ENCODE results near the gene SLC8A1. TPM values are rescaled to one million over a fixed set of nuclear protein-coding genes. Genes with fewer than 3 reads are reported as not detected.

Gene SLC8A1
- polyA plus RNA-seq, 3 donors: 0.62 to 1.9 (median 0.79) TPM

GRCh38 chr2:40169856-40170255 lies 282.0 kb downstream of the SLC8A1 start:
- no peak overlapping the region for H3K27ac ChIP-seq (ENCODE audit: low read depth, low read length)
- WGBS, 3 donors: 82 to 95% (median 87%) methylated on average over 3 of the region's 3 CpGs

- 94 to 100% (median 98%) methylated on average over 2 of the region's 2 CpGs for WGBS, 3 donors
- no peak overlapping the region for H3K27ac ChIP-seq (ENCODE audit: low read depth, low read length)
These were observed 282.5 kb downstream of the SLC8A1 start for GRCh38 chr2:40169430-40169829.

GRCh38 chr2:40168546-40168945 lies 283.3 kb downstream of the SLC8A1 start:
- 0 to 34% (median 26%) methylated on average over 1 of the region's 1 CpG for WGBS, 3 donors
- no peak overlapping the region for H3K27ac ChIP-seq (ENCODE audit: low read depth, low read length)

GRCh38 chr2:40168032-40168431 lies 283.9 kb downstream of the SLC8A1 start:
- 60 to 75% (median 72%) methylated on average over 4 of the region's 4 CpGs for WGBS, 3 donors

GRCh38 chr2:40166006-40166405 lies 285.9 kb downstream of the SLC8A1 start:
- 31 to 71% (median 40%) methylated on average over 2 of the region's 2 CpGs for WGBS, 3 donors
- no peak overlapping the region for H3K27ac ChIP-seq (ENCODE audit: low read depth, low read length)

More at GRCh38 chr2:40168032-40168431, 283.9 kb downstream of the SLC8A1 start:
- H3K27ac ChIP-seq (ENCODE audit: low read depth, low read length): no peak overlapping the region

- H3K27ac ChIP-seq (ENCODE audit: low read depth, low read length): no peak overlapping the region
- WGBS, 3 donors: 38 to 54% (median 43%) methylated on average over 4 of the region's 4 CpGs
These were observed 286.4 kb downstream of the SLC8A1 start for GRCh38 chr2:40165509-40165844.

GRCh38 chr2:40164736-40165508 lies 287.0 kb downstream of the SLC8A1 start:
- WGBS, 3 donors: 40 to 66% (median 55%) methylated on average over 9 of the region's 9 CpGs
- H3K27ac ChIP-seq (ENCODE audit: low read depth, low read length): no peak overlapping the region

GRCh38 chr2:40161986-40162385 lies 289.9 kb downstream of the SLC8A1 start:
- WGBS, 3 donors: 39 to 77% (median 76%) methylated on average over 1 of the region's 1 CpG
- no peak overlapping the region for H3K27ac ChIP-seq (ENCODE audit: low read depth, low read length)

GRCh38 chr2:40160751-40161218 lies 291.1 kb downstream of the SLC8A1 start:
- 68 to 85% (median 78%) methylated on average over 2 of the region's 2 CpGs for WGBS, 3 donors
- H3K27ac ChIP-seq (ENCODE audit: low read depth, low read length): no peak overlapping the region

GRCh38 chr2:40159333-40159732 lies 292.6 kb downstream of the SLC8A1 start:
- no peak overlapping the region for H3K27ac ChIP-seq (ENCODE audit: low read depth, low read length)
- WGBS, 3 donors: 78 to 97% (median 88%) methylated on average over 2 of the region's 2 CpGs

GRCh38 chr2:40158781-40159180 lies 293.1 kb downstream of the SLC8A1 start:
- 84 to 96% (median 95%) methylated on average over 5 of the region's 5 CpGs for WGBS, 3 donors

GRCh38 chr2:40155728-40156127 lies 296.2 kb downstream of the SLC8A1 start:
- WGBS, 3 donors: 84 to 89% (median 84%) methylated on average over 2 of the region's 2 CpGs

More at GRCh38 chr2:40158781-40159180, 293.1 kb downstream of the SLC8A1 start:
- no peak overlapping the region for H3K27ac ChIP-seq (ENCODE audit: low read depth, low read length)

GRCh38 chr2:40150266-40150665 lies 301.6 kb downstream of the SLC8A1 start:
- no peak overlapping the region for H3K27ac ChIP-seq (ENCODE audit: low read depth, low read length)
- WGBS, 3 donors: 85 to 91% (median 90%) methylated on average over 4 of the region's 4 CpGs

More at GRCh38 chr2:40155728-40156127, 296.2 kb downstream of the SLC8A1 start:
- no peak overlapping the region for H3K27ac ChIP-seq (ENCODE audit: low read depth, low read length)

GRCh38 chr2:40148334-40148733 lies 303.6 kb downstream of the SLC8A1 start:
- WGBS, 3 donors: 66 to 85% (median 72%) methylated on average over 6 of the region's 6 CpGs
- H3K27ac ChIP-seq (ENCODE audit: low read depth, low read length): no peak overlapping the region

- no peak overlapping the region for H3K27ac ChIP-seq (ENCODE audit: low read depth, low read length)
- 36 to 76% (median 72%) methylated on average over 2 of the region's 2 CpGs for WGBS, 3 donors
These were observed 304.5 kb downstream of the SLC8A1 start for GRCh38 chr2:40147360-40147759.

- H3K27ac ChIP-seq (ENCODE audit: low read depth, low read length): no peak overlapping the region
These were observed 307.9 kb downstream of the SLC8A1 start for GRCh38 chr2:40144022-40144421.

- 25 to 82% (median 81%) methylated on average over 1 of the region's 1 CpG for WGBS, 3 donors
- no peak overlapping the region for H3K27ac ChIP-seq (ENCODE audit: low read depth, low read length)
These were observed 313.6 kb downstream of the SLC8A1 start for GRCh38 chr2:40138314-40138713.

- WGBS, 3 donors: 78 to 90% (median 83%) methylated on average over 3 of the region's 3 CpGs
- no peak overlapping the region for H3K27ac ChIP-seq (ENCODE audit: low read depth, low read length)
These were observed 320.7 kb downstream of the SLC8A1 start for GRCh38 chr2:40131081-40131704.

- no peak overlapping the region for H3K27ac ChIP-seq (ENCODE audit: low read depth, low read length)
- WGBS, 3 donors: 37 to 65% (median 51%) methylated on average over 4 of the region's 4 CpGs
These were observed 321.5 kb downstream of the SLC8A1 start for GRCh38 chr2:40130251-40130994.

Measured in adipose tissue (tissue), 3 donors.